ENCODE measurements around the gene MBTD1.
A peak's percentile ranks its signal among the peaks of the same experiment; 100 is the strongest.
"Not testable (repeated sequence)": the region's sequence is repeated elsewhere in the genome, so short reads cannot be mapped to it uniquely, and the experiment has no call there.

The MBTD1 gene

GRCh38 chr17:51259564-51260236 lies at the start of gene MBTD1:
Gene MBTD1, minus strand, starts transcription at chr17:51260049. Its CDS starts 34,888 bp downstream, at chr17:51225161.
- DNase-seq: peak; percentile 98

GRCh38 chr17:51305182-51305581 lies 45.3 kb upstream of the MBTD1 start:
- DNase-seq: no peak

- no peak for DNase-seq
These were observed 40.0 kb upstream of the MBTD1 start for GRCh38 chr17:51299859-51300258.

- no peak for DNase-seq
These were observed 38.9 kb upstream of the MBTD1 start for GRCh38 chr17:51298508-51299371.

- not testable (repeated sequence) for DNase-seq
These were observed 34.5 kb upstream of the MBTD1 start for GRCh38 chr17:51294338-51294737.

- DNase-seq: no peak
These were observed 29.9 kb upstream of the MBTD1 start for GRCh38 chr17:51289696-51290111.

GRCh38 chr17:51287412-51287811 lies 27.6 kb upstream of the MBTD1 start:
- DNase-seq: no peak

- no peak for DNase-seq
These were observed 19.3 kb upstream of the MBTD1 start for GRCh38 chr17:51279183-51279582.

GRCh38 chr17:51275381-51275780 lies 15.5 kb upstream of the MBTD1 start:
- DNase-seq: no peak

- no peak for DNase-seq
These were observed 13.0 kb upstream of the MBTD1 start for GRCh38 chr17:51272812-51273211.

- DNase-seq: no peak
These were observed 10.8 kb upstream of the MBTD1 start for GRCh38 chr17:51270636-51271035.

- DNase-seq: no peak
These were observed 10.1 kb upstream of the MBTD1 start for GRCh38 chr17:51269991-51270390.

- DNase-seq: not testable (repeated sequence)
These were observed 4.6 kb upstream of the MBTD1 start for GRCh38 chr17:51264466-51264865.

- no peak for DNase-seq
These were observed 3.2 kb upstream of the MBTD1 start for GRCh38 chr17:51263006-51263405.

GRCh38 chr17:51261024-51261963 lies 1.4 kb upstream of the MBTD1 start:
- DNase-seq: peak; percentile 76

GRCh38 chr17:51260237-51261023 lies 581 bp upstream of the MBTD1 start, which contains the start of gene UTP18:
Gene UTP18, plus strand, starts transcription at chr17:51260546. Its CDS starts 39 bp downstream, at chr17:51260585.
- peak; percentile 98 for DNase-seq

- DNase-seq: peak; percentile 19
These were observed 889 bp downstream of the MBTD1 start for GRCh38 chr17:51258756-51259563.

- DNase-seq: no peak
These were observed 2.4 kb downstream of the MBTD1 start for GRCh38 chr17:51257150-51258081.

GRCh38 chr17:51256101-51256500 lies 3.7 kb downstream of the MBTD1 start:
- DNase-seq: no peak

- DNase-seq: no peak
These were observed 4.2 kb downstream of the MBTD1 start for GRCh38 chr17:51255673-51256072.

Data from femur (tissue), 1 donor.